GM12878 (cell line): Measurements from ENCODE around the gene HERPUD1. TPM values are rescaled to one million over a fixed set of nuclear protein-coding genes. Genes with fewer than 3 reads are reported as not detected.

Source experiments
- ATAC-seq: fragments of 200-7000 bp; cut with Tn5 transposase; 3 replicates; pipeline ENCODE4 v1.9.1; 2020; ENCODE audit warnings: mild to moderate bottlenecking, moderate library complexity
- BruUV-seq: library from RNA; stranded (reverse); fragments of 400-500 nt; replicated peaks from 2 replicates; lab custom pipeline; 2021; lab: Mats Ljungman, UMichigan
- CTCF ChIA-PET: fragments of 300-600 bp; sonication (Branson Sonifier 250); formaldehyde crosslinking; extraction: SDS; loops from one replicate; lab custom pipeline; 2021; ENCODE audit warnings: inconsistent platforms; lab: Yijun Ruan, JAX
- POLR2A ChIA-PET: fragments of 350-600 bp; formaldehyde crosslinking; extraction: SDS; loops from one replicate; lab custom pipeline; 2021; ENCODE audit warnings: inconsistent platforms; lab: Charles Lee
- RAD21 ChIA-PET: fragments of 300-600 bp; sonication (Branson Sonifier 250); formaldehyde crosslinking; loops from one replicate; lab custom pipeline; 2023; ENCODE audit warnings: antibody characterized with exemption; ENCODE audit not compliant: unreplicated experiment; lab: Charles Lee
- SMC1A ChIA-PET: fragments of 300-600 bp; sonication (Branson Sonifier 250); formaldehyde crosslinking; loops from one replicate; lab custom pipeline; 2023; ENCODE audit not compliant: unreplicated experiment, uncharacterized antibody; lab: Charles Lee
- DNase-seq: peaks from one replicate; pipeline ENCODE4 v3.0.0-alpha.2; 2011; ENCODE audit warnings: low read depth, low spot score
- FAIRE-seq: peaks from 3 replicates; lab custom pipeline; 2011; peaks lifted over from hg19 to GRCh38; lab: Jason Lieb, UNC
- H2AFZ ChIP-seq: 2 replicates; pipeline ENCODE4 v1.6.0; 2011; ENCODE audit warnings: low read depth, low read length, control low read depth; ENCODE audit not compliant: control insufficient read depth
- H3K27ac ChIP-seq: 2 replicates; pipeline ENCODE4 v1.5.1; 2011; ENCODE audit warnings: control low read depth; ENCODE audit not compliant: control insufficient read depth, insufficient read depth
- H3K27me3 ChIP-seq, 2 experiments: replicated peaks in 1 of 2; 2 replicates each; pipeline versions ENCODE4 v1.6.0 to v1.6.1; 2011; ENCODE audit warnings: low read length in 1 of 2; ENCODE audit not compliant: control insufficient read depth in 2 of 2, insufficient read depth in 2 of 2
- H3K36me3 ChIP-seq, 2 experiments: 2 replicates each; pipeline ENCODE4 v1.5.1; 2011; ENCODE audit warnings: low read length in 1 of 2; ENCODE audit not compliant: control insufficient read depth in 2 of 2, insufficient read depth in 2 of 2
- H3K4me1 ChIP-seq: 2 replicates; pipeline ENCODE4 v1.6.1; 2011; ENCODE audit warnings: mild to moderate bottlenecking, low read length, moderate library complexity, mixed read lengths; ENCODE audit not compliant: control insufficient read depth, insufficient read depth
- H3K4me2 ChIP-seq: 2 replicates; pipeline ENCODE4 v1.6.0; 2011; ENCODE audit warnings: control low read depth; ENCODE audit not compliant: control insufficient read depth, insufficient read depth
- H3K4me3 ChIP-seq: fragments of 200-600 bp; sonication (generic); 2 replicates; pipeline ENCODE4 v1.5.1; 2016
- H3K79me2 ChIP-seq: 2 replicates; pipeline ENCODE4 v1.6.0; 2011; ENCODE audit warnings: low read length; ENCODE audit not compliant: control insufficient read depth, insufficient read depth
- H3K9ac ChIP-seq: 2 replicates; pipeline ENCODE4 v1.8.0; 2011; ENCODE audit warnings: low read length, control low read depth, mixed read lengths; ENCODE audit not compliant: control insufficient read depth, insufficient read depth
- H3K9me3 ChIP-seq: replicated peaks from 3 replicates; pipeline ENCODE4 v1.5.1; 2011; ENCODE audit warnings: mild to moderate bottlenecking, low read length; ENCODE audit not compliant: control insufficient read depth, insufficient read depth
- H4K20me1 ChIP-seq: 2 replicates; pipeline ENCODE4 v1.6.0; 2011; ENCODE audit not compliant: control insufficient read depth, insufficient read depth
- BMI1 ChIP-seq: fragments of 450-650 bp; IDR thresholded peaks from 2 replicates; pipeline ENCODE4 v1.6.1; 2016; ENCODE audit warnings: mild to moderate bottlenecking, moderate library complexity, borderline replicate concordance
- CREM ChIP-seq: IDR thresholded peaks from 2 replicates; pipeline ENCODE4 v1.6.1; 2014; ENCODE audit warnings: antibody characterized with exemption, low read depth
- EED ChIP-seq: sonication (generic); IDR thresholded peaks from 2 replicates; pipeline ENCODE4 v1.6.1; 2016; ENCODE audit warnings: antibody characterized with exemption, low read depth
- IRF4 ChIP-seq: IDR thresholded peaks from 2 replicates; pipeline ENCODE4 v1.6.1; 2011; ENCODE audit warnings: low read depth, low read length
- POLR2AphosphoS2 ChIP-seq: IDR thresholded peaks from 2 replicates; pipeline ENCODE4 v1.6.1; 2011; ENCODE audit warnings: low read depth, mild to moderate bottlenecking, low read length, improper control_type of control experiment, moderate library complexity
- RUNX3 ChIP-seq: IDR thresholded peaks from 2 replicates; pipeline ENCODE4 v1.6.1; 2012; ENCODE audit warnings: low read length, inconsistent platforms
- SREBF1 ChIP-seq: IDR thresholded peaks from 2 replicates; pipeline ENCODE4 v1.6.1; 2012; ENCODE audit warnings: mild to moderate bottlenecking, low read length
- YY1 ChIP-seq: IDR thresholded peaks from 2 replicates; pipeline ENCODE4 v1.6.1; 2011; ENCODE audit warnings: low read depth, mild to moderate bottlenecking, low read length
- ZNF217 ChIP-seq: fragments of 450-650 bp; IDR thresholded peaks from 2 replicates; pipeline ENCODE4 v1.6.1; 2017; ENCODE audit warnings: antibody characterized with exemption, mild to moderate bottlenecking
- WGBS: methylation state at CpG from one replicate; pipeline ENCODE4 v1.1.6; 2016; ENCODE audit warnings: low lambda C conversion rate; ENCODE audit not compliant: insufficient replicate concordance, insufficient coverage; ENCODE audit errors: missing lambda C conversion rate; 5-methylcytosine and 5-hydroxymethylcytosine counted together
- in situ Hi-C: fragments of 300-500 bp; cut with MboI; formaldehyde crosslinking; loops from 9 replicates; pipeline ENCODE4 v1.14.3; 2018; ENCODE audit warnings: mixed read lengths
- intact Hi-C: fragments of 100-400 bp; cut with micrococcal nuclease; formaldehyde crosslinking; loops from one replicate; pipeline ENCODE4 v1.14.2; 2022; ENCODE audit not compliant: unreplicated experiment
- polyA plus RNA-seq, 11 experiments: library from polyadenylated mRNA; depleted of rRNA in 4 of 11; unstranded in 6 of 11; stranded (reverse) in 5 of 11; fragments of >200 nt; fragmentation: Nextera tagmentation in 4 of 11; fragmentation: Illumina TruSeq in 1 of 11; extraction: Ambion mirVana in 4 of 11; extraction: Trizol in 1 of 11; gene quantifications; 1 replicate in 1 of 11; 2 replicates in 10 of 11; pipeline versions ENCODE4 v1.2.1 to v1.2.3, GENCODE V29; 2011 to 2016; ENCODE audit warnings: inconsistent platforms in 2 of 11, missing spikeins in 2 of 11, low read depth in 1 of 11
- total RNA-seq, 4 experiments: library from RNA; depleted of rRNA in 3 of 4; stranded (reverse); fragments of >200 nt in 3 of 4; fragmentation: Illumina TruSeq in 1 of 4; extraction: Trizol in 1 of 4; gene quantifications; 2 replicates each; pipeline versions ENCODE4 v1.2.1 to v1.2.3, GENCODE V29; 2013 to 2021
- TF ChIP-seq, protein P1 (sequence below): fragments of 450-650 bp; IDR thresholded peaks from 2 replicates; pipeline ENCODE4 v1.6.1; 2017; ENCODE audit warnings: low read depth, mild to moderate bottlenecking, moderate library complexity
- TF ChIP-seq, protein P2 (sequence below): IDR thresholded peaks from 2 replicates; pipeline ENCODE4 v1.6.1; 2012; ENCODE audit warnings: low read length, inconsistent platforms

Gene HERPUD1
- total and polyA plus RNA-seq, 10 of the 15 experiments (the other 5 are each of a cell fraction or from before 2014, with no cell fraction given) = 32.6 to 212 (median 122) TPM

DNA sequence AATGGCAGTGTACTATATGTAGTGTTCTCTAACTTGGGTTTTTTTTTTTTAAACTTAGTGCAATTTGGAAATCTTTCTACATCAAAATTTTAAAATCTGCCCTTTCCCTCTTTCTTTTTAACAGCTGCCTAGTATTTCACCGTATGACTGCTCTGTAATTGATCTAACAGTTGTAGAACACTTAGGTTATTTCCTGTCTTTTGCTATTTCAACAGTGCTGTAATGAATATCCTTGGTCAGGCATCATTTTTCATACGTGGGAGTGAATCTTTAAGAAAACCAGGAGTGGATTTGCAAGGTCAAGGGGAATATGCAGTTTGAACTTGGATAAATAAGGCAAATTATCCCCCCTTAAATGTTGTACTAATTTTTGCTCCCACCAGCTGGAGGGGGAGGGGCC is 61.3 kb downstream of the HERPUD1 start:
- peaks cover 0 to 3% of the 10 kb centered on the region in 2 experiments; a peak in 1 of 4 replicates for H3K36me3 ChIP-seq
- H3K27ac ChIP-seq = no peak overlapping the region
- no peaks in the 10 kb centered on the region for H3K27me3 ChIP-seq
- peak overlapping the region; percentile 15; the same call in 1 of the 2 replicates for H3K4me2 ChIP-seq
- RAD21 ChIA-PET = interaction anchor here (0.7 to 22.0 kb wide), 7 partner anchors 9 to 48 kb away, joined by 3 to 473 read pairs (median 5); partner anchors contain the start of gene NLRC5
- intact Hi-C loops = no loop called here
- H3K9ac ChIP-seq = no peak overlapping the region
- POLR2A ChIA-PET = interaction anchor here (0.8 to 10.0 kb wide), 5 partner anchors 8 to 28 kb away, joined by 3 to 216 read pairs (median 4); partner anchors contain the start of gene NLRC5
- in situ Hi-C loops = no loop called here
- 7% methylated on average over 2 of the region's 2 CpGs for WGBS
- H3K9me3 ChIP-seq = no peaks in the 10 kb centered on the region
- no TSS peak for BruUV-seq
- CTCF ChIA-PET = interaction anchor here (1.3 to 1.7 kb wide), 8 partner anchors 9 to 53 kb away, joined by 3 to 14 read pairs (median 4); no protein-coding TSS in a partner anchor
- TF ChIP-seq, protein P1, sequence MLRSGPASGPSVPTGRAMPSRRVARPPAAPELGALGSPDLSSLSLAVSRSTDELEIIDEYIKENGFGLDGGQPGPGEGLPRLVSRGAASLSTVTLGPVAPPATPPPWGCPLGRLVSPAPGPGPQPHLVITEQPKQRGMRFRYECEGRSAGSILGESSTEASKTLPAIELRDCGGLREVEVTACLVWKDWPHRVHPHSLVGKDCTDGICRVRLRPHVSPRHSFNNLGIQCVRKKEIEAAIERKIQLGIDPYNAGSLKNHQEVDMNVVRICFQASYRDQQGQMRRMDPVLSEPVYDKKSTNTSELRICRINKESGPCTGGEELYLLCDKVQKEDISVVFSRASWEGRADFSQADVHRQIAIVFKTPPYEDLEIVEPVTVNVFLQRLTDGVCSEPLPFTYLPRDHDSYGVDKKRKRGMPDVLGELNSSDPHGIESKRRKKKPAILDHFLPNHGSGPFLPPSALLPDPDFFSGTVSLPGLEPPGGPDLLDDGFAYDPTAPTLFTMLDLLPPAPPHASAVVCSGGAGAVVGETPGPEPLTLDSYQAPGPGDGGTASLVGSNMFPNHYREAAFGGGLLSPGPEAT = 0 out of 2 replicates have a peak, but pooled peaks have one; percentile 18
- TF ChIP-seq POLR2AphosphoS2 = no peak
- no peak for TF ChIP-seq EED
- peak; percentile 18; the same call in 1 of the 2 replicates for TF ChIP-seq RUNX3
- no peak for TF ChIP-seq SREBF1
- no peak for TF ChIP-seq BMI1
- no peak for TF ChIP-seq IRF4
- no peak for TF ChIP-seq CREM
- TF ChIP-seq, protein P2, sequence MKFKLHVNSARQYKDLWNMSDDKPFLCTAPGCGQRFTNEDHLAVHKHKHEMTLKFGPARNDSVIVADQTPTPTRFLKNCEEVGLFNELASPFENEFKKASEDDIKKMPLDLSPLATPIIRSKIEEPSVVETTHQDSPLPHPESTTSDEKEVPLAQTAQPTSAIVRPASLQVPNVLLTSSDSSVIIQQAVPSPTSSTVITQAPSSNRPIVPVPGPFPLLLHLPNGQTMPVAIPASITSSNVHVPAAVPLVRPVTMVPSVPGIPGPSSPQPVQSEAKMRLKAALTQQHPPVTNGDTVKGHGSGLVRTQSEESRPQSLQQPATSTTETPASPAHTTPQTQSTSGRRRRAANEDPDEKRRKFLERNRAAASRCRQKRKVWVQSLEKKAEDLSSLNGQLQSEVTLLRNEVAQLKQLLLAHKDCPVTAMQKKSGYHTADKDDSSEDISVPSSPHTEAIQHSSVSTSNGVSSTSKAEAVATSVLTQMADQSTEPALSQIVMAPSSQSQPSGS = no peak
- no peak for TF ChIP-seq ZNF217
- no peak for TF ChIP-seq YY1
- H3K4me1 ChIP-seq = peaks cover 19% of the 10 kb centered on the region
- DNase-seq (no peak), FAIRE-seq (no peak), ATAC-seq (no peak)
- peak overlapping the region; percentile 9; the same call in 1 of the 2 replicates for H3K4me3 ChIP-seq
- no peak overlapping the region for H2AFZ ChIP-seq
- SMC1A ChIA-PET = interaction anchor here (0.7 to 6.3 kb wide), 16 partner anchors 10 to 60 kb away, joined by 3 to 60 read pairs (median 4); no protein-coding TSS in a partner anchor
- H3K79me2 ChIP-seq = peaks cover 90% of the 10 kb centered on the region
- H4K20me1 ChIP-seq = no peaks in the 10 kb centered on the region
